HG03442 (cell line): ENCODE measurements around the gene IL1RL2.

ENCODE experiments used
- ATAC-seq: cut with Tn5 transposase; IDR thresholded peaks from one replicate; pipeline ENCODE4 v1.9.1; 2021; ENCODE audit warnings: mild to moderate bottlenecking, moderate library complexity; ENCODE audit not compliant: unreplicated experiment

Gene IL1RL2

DNA sequence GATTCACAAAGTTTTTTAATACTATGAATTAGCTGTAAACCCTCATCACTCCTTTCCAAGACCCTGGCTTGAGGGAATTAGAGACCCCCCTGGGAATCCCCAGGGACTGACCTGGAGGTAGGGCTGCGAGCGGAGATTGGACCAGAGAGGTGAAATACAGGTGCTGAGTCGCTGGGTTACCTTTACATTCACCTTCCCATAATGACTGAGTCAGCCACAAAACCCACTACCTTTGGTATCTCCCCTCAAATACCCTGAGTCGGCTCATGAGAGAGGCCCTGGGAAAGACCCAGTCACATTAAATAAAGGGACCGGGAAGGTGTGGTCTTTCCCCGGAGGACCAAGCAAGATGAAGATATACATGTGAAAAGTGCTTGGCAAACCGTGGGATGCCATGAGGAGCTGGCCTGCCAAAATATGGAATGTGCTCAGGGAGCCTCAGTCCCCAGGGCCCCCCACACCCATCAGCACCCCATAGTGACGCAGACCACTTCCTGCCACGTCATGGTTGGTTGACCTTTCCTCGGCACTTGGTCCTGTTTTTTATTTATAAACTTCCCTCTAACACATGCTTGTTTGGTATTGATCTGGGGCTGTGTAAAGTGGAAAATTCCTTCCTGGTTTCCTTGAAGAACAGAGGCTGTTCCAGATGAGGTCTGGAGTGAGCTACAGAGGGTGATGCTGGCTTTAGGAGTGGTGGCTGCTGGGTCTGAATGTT, 51.4 kb downstream of the IL1RL2 start:
- no peak for ATAC-seq

DNA sequence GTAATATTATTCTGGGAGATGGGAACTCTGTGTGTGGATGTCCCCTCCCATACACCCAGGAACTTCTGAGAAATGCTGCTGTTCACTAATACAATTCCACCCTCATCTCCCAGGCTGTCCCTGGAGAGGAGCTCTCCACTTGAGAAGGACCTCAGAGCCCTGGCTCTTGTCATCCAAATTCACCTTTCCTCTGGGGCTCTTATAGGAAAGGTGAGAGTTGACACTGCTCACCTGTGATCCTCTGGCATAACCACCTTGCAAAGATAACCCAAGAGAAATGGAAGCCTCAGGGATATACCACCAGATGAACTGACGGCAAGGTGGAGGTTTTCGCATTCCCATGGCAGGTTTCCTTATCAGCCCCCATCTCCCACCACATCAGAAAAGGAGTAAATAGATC, 52.0 kb downstream of the IL1RL2 start:
- ATAC-seq, result no peak

DNA sequence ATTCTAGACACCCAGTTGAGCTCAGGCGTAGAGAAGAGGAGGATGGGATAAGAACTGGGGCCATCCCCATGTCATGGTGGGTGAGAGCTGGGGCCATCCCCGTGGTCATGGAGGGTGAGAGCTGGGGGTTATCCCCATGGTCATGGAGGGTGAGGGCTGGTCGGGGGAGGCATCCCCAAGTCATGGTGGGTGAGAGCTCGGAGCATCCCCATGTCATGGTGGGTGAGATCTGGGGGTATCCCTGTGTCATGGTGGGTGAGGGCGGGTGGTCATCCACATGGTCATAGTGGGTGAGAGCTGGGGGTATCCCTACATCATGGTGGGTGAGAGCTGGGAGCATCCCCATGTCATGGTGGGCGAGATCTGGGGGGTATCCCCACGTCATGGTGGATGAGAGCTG, 52.5 kb downstream of the IL1RL2 start:
- ATAC-seq, result no peak

DNA sequence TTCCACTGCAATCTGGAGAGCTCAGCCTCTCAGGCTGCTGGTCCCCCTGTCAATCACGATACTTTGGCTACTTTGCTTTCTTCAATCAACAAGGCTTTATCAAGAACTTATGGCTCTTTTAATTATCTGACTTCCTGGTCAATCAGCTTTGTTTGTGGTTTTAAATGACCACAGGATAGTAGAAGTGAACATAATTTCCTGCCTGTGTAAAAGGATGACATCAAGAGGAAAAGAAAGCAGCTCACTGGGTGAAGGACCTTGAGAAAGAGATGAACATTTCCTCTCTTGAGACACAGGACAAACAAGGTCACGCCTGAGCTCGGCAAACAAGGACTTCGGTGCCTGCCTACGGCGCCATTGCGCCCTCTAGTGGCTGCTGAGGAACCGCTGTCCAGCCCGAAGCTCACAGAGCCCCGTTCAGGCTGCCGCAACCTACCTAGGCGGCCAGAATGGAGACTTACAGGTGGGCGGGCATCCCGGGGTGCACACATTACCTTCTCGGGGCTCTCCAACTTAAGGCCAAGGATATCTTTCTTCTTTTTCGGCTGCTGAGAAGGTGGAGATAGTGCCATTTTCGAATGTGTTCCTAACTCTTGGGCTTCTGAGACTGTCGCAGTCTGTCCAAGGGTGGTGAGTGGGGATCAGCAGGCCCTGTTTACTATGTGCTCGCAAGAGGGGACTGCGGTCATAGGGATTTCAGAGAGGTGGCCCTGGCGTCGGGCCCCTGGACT, 54.0 kb downstream of the IL1RL2 start:
- peak; percentile 88 for ATAC-seq

DNA sequence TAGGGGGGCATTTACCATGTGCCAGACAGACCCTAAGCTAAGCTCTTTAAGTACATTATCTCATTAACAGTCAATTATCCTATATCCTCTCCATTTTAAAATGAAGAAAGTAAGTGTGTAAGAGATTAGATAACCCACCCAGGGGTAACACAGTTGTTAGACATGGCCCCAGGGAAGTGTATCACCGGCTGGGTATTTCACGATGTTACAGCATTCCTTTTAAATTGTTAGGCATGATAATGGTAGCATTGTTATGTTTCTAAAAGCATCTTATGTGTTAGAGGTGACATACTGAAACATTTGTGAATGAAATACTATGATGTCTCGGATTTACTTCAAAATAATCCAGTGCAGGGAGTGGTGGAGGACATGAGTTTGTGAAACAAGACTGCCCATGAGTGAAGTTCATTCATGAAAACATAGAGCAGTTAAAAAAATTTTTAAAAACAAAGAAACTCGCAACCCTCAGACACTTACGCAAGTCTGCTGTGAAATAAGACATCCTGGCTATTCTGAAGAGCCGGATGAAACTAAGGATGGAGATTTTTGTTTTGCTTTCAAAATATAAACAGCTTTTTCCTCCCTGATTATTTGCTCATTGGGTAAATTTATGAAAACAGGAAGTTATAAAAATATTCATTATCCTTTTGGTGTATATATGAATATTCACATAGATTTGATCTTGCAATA, 54.9 kb downstream of the IL1RL2 start:
- ATAC-seq, result no peak

DNA sequence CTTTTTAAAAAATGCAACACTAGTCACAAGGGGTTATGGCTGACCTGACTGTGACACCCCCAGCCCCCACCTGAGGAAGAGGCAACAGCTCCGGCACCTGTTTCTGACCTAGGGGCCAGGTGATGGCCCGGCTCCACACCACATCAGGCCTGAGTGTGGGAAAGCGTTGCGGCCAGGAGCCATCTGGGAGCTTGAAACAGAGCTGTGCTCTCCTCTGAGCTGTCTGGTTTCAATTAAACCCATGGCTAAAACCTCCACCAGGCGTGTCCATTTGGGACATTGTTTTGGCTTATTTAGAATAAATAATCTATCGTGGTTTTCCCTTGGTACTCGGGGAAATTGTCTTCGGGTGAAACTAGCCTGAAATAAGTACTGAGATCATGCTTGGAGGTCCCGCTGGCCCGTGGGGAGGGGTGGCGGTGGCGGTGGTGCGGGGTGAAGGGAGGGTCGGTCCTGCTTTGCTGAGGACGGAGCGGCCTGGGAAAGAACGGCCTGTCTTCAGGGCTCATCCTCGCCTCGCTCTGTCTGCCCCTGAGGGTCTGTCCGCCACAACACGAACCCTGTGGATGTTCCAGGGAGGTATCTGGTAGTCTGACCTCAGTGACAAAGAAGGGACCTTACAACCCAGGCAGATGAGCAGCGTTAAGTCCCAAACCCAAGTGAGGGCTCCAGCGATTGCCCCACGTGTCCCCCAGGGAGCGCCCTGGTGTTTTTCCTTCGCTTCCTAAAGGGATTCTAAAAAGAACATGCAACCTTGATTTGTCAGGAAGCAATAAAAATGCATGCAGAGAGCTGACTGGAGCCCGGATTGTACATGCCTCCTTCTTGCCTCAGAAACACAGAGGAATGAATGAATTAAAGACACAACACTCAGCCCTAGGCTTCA, 58.7 kb downstream of the IL1RL2 start:
- ATAC-seq, result no peak

DNA sequence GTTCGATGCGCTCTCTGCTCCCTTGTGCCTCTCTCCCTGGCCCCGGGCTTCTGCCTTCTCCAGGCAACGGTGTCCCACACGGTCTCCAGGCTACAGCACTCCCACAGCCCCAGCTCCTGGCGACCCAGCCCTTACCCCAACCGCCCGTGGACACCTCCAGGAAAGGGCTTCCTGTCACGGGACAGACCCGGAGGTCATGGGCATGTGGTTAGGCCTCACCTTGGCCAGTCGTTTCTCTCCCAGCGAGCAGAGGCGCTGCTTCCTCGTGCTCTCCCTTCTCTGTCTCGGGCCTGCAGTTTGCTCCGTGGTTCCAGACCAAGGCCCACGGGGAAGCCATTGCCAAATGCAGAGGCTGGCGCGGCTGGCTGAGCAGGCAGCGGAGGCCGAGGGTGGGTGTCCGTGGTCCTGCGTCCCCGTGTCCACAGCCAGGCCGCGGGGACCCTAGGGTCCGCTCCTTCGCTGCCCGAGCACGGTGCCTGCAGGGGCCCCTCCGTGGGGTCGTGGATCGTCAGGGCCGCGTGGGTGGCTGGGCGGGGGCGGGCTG, 63.5 kb downstream of the IL1RL2 start:
- no peak for ATAC-seq

DNA sequence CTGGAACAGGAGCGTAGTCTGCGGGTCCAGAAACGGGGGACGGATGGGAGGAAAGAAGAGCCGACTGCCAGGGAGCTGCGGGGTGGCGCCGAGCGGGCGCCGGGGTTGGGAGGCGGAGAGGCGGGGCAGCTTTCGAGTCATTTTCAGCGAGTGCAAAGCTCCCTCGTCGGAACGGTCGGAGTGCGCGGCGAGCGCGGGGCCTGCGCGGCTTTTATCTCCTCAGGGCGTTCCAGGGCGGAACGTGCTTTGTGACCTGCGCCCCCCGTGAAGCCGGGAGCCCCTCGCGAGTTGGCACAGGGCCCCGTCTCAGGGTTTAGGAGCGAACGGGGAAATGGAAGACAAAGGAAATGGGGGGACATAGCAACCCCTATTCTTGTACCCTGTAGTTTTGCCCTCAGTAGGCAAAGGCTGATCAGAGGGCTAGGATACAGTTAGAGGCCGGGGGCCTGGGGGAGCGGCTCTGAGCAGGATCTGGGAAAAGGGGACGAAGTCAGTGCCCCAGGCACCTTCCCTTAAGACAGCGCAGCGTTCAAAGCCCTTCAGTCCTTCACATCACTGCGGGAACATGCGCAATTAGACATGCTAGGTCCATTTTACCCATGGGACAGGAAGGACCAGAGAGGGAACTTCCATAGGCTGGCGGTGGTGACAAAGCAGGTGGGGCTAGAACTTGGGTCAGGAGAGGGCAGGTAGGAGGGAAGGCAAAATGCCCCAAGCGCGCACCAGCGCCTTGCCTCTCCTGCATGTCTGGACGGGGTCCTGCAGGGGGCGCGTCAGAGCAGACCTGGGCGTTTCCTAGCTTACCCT, 64.4 kb downstream of the IL1RL2 start:
- peak; percentile 57 for ATAC-seq

DNA sequence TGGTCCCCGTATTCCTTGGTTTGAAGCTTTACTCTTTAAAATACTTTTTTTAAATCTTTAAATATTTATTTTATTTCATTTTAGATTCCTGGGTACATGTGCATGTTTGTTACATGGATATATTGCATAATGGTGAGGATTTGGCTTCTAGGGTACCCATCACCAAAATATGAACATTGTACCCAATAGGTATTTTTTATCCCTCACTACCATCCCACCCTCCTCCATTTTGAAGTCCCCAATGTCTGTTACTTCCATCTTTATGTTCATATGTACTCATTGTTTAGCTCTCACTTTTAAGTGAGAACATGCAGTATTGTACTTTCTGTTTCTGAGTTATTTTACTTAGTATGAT, 65.0 kb downstream of the IL1RL2 start:
- no peak for ATAC-seq

DNA sequence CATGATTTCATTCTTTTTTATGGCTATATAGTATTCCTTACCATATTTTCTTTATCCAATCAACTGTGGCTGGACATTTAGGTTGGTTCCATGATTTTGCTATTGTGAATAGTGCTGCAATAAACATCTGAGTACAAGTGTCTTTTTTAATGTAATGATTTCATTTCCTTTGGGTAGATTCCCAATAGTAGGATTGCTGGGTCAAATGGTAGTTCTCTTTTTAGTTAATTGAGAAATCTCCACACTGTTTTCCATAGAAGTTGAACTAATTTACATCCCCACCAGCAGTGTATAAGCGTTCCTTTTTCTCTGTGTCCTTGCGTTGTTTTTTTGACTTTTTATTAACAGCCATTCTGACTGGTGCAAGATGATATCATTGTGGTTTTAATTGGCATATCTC, 65.4 kb downstream of the IL1RL2 start:
- no peak for ATAC-seq

DNA sequence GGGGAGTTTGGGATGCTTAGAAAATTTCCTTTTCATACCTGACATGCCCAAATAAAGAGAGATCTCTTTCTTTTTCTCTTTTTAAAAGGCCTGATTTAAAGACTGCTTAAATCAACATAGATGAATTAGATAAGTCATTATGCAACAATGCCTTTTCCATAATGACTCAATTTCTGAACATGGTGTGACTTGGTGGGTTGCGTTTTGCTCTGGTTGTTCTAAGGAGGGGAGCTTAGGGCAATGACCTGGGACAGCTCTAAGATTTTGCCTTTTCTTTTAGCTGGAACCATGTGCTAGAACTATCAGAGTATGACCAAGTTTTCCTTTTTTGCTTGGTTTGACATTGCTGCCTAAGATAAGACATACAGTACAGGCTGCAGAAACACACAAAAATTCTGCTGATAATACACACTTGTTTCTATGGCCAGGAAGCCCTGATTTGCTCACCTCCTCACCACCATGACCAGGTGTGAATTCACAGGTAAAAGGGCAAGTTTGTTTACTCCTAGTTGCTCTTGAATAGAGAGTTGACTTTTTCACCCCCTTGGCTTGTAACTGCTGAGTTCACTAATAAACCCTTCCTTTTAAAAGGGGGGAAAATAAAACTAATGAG, 66.4 kb downstream of the IL1RL2 start:
- ATAC-seq, result no peak

DNA sequence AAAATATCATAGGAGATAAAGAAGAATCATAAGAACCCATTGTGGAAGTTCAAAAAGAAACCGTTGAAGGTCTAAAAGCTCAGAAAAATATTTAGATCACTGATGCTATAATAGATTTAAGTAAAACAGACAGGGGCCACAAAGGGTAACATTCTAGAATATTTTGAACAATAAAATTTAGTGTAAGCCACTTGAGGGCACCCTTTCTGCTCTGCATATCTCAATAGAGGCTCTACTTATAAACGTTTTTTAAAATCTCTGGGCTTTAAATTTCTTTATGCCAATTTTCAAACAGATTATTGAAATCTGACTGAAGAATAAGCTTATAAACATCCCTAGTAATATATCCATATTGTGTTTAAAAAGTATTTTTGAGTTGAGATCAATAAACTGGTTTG, 66.9 kb downstream of the IL1RL2 start:
- ATAC-seq, result no peak

DNA sequence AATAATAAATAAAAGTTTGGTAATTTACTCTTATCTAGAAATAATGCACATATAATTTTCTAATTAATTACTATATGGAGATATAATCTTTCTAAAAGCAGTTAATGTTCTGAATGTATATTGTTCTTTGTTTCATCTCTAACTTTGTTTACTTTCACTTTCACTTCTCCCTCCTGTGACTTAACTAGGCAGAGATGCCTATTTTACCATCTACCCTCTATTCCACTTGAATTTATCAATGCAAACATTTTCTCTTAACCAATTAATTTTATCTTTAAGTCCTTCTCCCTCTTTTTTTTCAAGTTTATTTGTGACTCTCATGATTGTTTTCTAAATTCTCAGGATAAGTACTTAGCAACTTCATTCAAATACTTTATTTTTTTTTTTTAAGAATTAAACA, 69.5 kb downstream of the IL1RL2 start:
- no peak for ATAC-seq

DNA sequence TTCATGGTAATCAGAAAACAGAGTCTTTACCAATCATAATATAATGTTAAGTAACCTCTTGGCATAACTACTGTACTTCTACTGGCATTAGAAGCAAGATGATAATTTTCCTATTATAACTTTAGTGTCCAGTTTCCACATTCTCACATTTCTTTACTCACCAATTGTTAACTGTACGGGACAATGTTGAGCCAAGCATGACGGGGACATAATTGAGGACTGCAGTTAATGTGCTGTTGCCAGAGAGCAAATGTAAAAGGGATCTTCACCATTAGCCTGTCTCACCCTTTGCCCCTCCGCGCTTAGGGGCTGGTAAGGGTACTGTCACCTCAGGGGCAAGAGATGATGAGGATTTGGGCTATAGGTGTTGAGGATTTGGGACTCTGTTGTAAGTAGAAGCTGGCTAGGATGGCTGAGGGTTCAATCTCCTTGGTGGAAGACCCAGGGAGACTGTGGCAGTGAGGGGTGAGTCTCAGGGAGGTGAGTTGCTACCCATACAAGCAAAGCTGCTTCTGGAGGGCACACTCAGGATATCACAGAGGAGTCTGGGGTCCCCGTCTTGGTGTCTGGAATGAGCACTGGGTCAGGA, 70.1 kb downstream of the IL1RL2 start:
- ATAC-seq, result no peak

DNA sequence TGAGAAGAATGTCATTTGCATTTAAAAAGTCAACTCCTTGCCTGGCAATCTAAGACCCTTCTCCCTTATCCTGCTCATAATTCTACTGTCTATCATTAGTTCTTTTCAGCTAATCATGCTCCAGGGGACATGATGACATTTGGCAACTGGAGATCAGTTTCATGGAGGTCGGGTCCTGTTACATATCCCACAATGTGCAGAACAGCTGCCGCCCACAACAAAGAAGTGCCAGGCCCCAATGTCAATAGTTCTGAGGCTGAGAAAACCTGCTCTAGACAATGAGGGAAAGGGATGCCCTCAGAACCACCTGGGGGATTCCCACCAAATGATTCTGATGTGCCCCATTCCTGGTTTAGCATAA, 71.2 kb downstream of the IL1RL2 start:
- no peak for ATAC-seq

DNA sequence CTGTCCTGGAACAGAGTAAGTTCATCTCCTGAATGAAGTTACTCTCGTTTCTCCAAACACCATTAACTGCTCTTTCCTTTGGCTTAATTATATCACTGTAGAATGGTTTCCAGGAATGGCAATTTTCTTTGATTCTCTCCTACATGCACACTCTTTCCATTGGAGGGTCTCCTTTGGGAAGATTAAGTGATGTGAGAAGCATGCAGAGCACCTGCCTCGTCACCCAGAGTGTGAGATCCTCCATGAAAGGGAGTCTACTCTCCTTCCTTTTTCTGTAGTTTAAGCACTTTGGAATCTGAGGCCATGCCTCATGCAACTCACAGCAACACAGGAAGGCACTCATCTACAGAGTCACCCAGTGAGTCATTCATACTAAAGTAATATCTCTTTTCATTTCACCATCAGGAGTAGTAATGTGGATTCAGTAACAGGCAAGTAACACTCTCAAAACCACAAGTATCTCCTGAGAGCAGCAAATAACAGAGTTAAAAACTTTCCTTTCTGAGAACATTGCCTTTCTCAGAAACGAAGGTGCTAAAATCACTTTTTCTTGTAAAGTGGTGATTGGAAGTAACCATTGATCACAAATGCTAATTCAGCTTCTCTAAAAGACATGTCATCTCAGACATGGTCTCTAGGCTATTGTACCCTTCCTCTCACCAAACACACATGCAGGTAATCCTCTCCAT, 71.7 kb downstream of the IL1RL2 start:
- no peak for ATAC-seq

DNA sequence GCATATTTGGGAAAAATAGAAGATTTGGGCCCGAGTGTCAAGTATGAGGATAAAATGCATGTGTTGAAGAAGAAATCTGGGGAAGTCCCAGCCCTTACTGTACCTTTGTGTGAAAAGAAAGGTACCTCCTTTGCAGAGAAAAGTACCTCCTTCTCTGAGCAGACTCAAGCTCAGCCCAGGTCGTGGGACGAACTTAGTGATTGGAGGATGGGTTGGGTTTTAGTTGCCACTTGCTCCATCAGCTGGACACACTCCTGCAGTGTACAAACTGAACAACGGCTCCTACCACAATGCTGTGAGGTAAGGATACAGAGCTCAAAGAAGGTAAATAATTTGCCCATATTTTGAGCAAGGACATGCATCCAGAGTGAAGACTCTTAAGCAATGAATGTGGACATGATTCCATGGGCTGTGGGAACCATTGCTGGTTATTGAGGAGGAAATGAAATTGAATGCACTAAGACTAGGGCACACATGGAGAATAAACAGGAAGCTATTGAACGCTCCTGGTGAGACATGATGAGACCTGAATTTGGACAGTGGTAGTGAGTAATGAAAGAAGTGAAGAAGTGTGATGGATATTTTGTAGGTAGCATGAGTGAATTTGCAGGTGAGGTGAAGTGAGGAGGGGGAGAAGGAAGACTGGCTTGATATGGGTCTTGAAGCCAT, 74.8 kb downstream of the IL1RL2 start:
- ATAC-seq, result no peak
